DOHH2 (cell line): Measurements from ENCODE around the gene RER1.

Source experiments
- H3F3A ChIP-seq: fragments of 200-600 bp; sonication (generic), shearing (Covaris generic); 2 replicates; pipeline ENCODE4 v1.6.0; 2016; ENCODE audit warnings: antibody characterized with exemption, mild to moderate bottlenecking; ENCODE audit not compliant: control insufficient read depth, insufficient read depth
- H3K27ac ChIP-seq: fragments of 200-600 bp; sonication (generic); 2 replicates; pipeline ENCODE4 v1.5.1; 2014; ENCODE audit warnings: low read depth, mild to moderate bottlenecking, low read length, moderate library complexity
- H3K27me3 ChIP-seq: fragments of 200-600 bp; sonication (generic); 2 replicates; pipeline ENCODE4 v1.6.1; 2014; ENCODE audit warnings: mild to moderate bottlenecking, low read length, mixed read lengths; ENCODE audit not compliant: control insufficient read depth
- H3K36me3 ChIP-seq: fragments of 200-600 bp; sonication (generic); 2 replicates; pipeline ENCODE4 v1.6.1; 2014; ENCODE audit warnings: mild to moderate bottlenecking, low read length, moderate library complexity, mixed read lengths; ENCODE audit not compliant: control insufficient read depth
- H3K4me1 ChIP-seq: fragments of 200-600 bp; sonication (generic); 2 replicates; pipeline ENCODE4 v1.6.1; 2014; ENCODE audit warnings: mild to moderate bottlenecking, low read length, mixed read lengths; ENCODE audit not compliant: control insufficient read depth
- H3K4me2 ChIP-seq: fragments of 200-600 bp; sonication (generic); 2 replicates; pipeline ENCODE4 v1.6.0; 2014; ENCODE audit warnings: mild to moderate bottlenecking, low read length, moderate library complexity
- H3K4me3 ChIP-seq: fragments of 200-600 bp; sonication (generic); 2 replicates; pipeline ENCODE4 v1.5.1; 2014; ENCODE audit warnings: mild to moderate bottlenecking, low read length, mixed read lengths
- H3K79me2 ChIP-seq: fragments of 200-600 bp; sonication (generic); 2 replicates; pipeline ENCODE4 v1.6.1; 2014; ENCODE audit warnings: mild to moderate bottlenecking, low read length, mixed read lengths; ENCODE audit not compliant: control insufficient read depth
- H3K9me2 ChIP-seq: fragments of 200-600 bp; sonication (generic); replicated peaks from 2 replicates; pipeline ENCODE4 v1.6.1; 2014; ENCODE audit warnings: mild to moderate bottlenecking, low read length, mixed read lengths; ENCODE audit not compliant: control insufficient read depth
- H3K9me3 ChIP-seq: fragments of 200-600 bp; sonication (generic); 2 replicates; pipeline ENCODE4 v1.6.1; 2014; ENCODE audit warnings: antibody characterized with exemption, low read length, mixed read lengths; ENCODE audit not compliant: control insufficient read depth, insufficient read depth
- H4K20me1 ChIP-seq: fragments of 200-600 bp; sonication (generic); 2 replicates; pipeline ENCODE4 v1.6.0; 2014; ENCODE audit warnings: low read depth, mild to moderate bottlenecking, antibody characterized with exemption, low read length, moderate library complexity; ENCODE audit not compliant: control insufficient read depth, insufficient read depth
- CTCF ChIP-seq: fragments of 200-600 bp; sonication (generic); IDR thresholded peaks from one replicate; pipeline ENCODE4 v1.5.1; 2014; ENCODE audit warnings: antibody characterized with exemption, mild to moderate bottlenecking, low read depth, low read length; ENCODE audit not compliant: poor library complexity, severe bottlenecking
- EZH2phosphoT487 ChIP-seq: fragments of 200-600 bp; sonication (generic); IDR thresholded peaks from 2 replicates; pipeline ENCODE4 v1.6.1; 2017; ENCODE audit warnings: borderline replicate concordance, mild to moderate bottlenecking, antibody characterized with exemption, low read length, moderate library complexity, mixed read lengths

The RER1 gene

DNA sequence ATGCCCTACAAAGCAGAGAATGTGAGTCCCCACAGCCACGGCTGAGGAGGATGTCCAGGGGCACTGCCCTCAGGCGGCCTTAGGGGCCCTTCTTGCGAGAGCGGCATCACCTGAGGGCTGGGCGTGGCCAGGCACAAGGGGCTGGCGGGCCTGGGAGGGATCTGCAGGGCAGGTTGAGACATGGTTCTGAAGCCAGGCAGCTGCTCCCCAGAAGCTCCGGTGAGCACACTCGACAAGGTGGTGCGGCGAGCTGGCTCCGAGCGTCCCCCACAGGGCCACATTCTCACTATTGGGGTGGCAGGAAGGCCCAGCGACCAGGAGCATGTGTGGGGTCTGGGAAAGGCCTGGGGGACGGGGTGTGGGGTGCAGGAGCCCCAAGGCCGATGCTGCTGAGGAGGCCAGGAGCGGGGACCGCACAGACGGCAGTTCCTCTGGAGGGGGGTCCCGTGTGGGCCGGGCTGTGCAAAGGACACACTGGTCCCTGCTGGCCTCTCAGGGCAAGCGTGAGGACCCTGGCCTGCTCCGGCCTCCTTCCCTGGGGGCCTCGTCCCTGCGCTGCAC is 47.4 kb upstream of the RER1 start:
- H4K20me1 ChIP-seq: no peaks in the 10 kb centered on the region
- no peak overlapping the region for H3K27ac ChIP-seq
- no peaks in the 10 kb centered on the region for H3K27me3 ChIP-seq
- H3K9me3 ChIP-seq: no peaks in the 10 kb centered on the region
- H3K79me2 ChIP-seq: no peaks in the 10 kb centered on the region
- no peak overlapping the region for H3K4me2 ChIP-seq
- no peaks in the 10 kb centered on the region for H3K4me1 ChIP-seq
- TF ChIP-seq EZH2phosphoT487 (no peak), CTCF (no peak)
- H3K9me2 ChIP-seq: no peaks in the 10 kb centered on the region
- H3K36me3 ChIP-seq: no peaks in the 10 kb centered on the region
- no peak overlapping the region for H3K4me3 ChIP-seq
- H3F3A ChIP-seq: no peaks in the 10 kb centered on the region

DNA sequence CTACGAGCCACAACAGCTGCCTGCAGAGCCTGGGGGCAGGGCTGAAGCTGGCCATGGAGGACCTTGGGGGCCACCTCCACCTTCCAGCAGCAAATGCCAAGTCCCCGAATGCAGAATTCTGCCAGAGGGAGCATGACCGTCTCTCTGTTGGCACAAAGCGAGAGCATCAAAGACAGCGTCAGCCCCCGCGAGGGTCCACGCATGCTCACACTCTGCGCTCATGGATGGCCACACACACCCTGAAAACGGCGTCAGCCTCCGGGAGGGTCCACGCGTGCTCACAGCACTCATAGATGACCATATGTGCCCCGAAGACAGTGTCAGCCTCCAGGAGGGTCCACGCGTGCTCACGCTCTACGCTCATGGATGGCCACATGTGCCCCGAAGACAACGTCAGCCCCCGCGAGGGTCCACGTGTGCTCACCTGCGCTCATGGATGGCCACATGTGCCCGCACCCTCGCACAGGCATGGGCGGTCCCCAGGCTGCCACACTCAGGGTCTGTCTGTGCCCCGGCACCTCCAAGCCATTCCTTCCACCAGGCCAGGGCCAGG is 46.8 kb upstream of the RER1 start:
- H3K9me3 ChIP-seq: no peaks in the 10 kb centered on the region
- no peaks in the 10 kb centered on the region for H3F3A ChIP-seq
- no peak for TF ChIP-seq CTCF
- TF ChIP-seq EZH2phosphoT487: no peak
- H3K4me3 ChIP-seq: no peak overlapping the region
- no peaks in the 10 kb centered on the region for H3K9me2 ChIP-seq
- no peaks in the 10 kb centered on the region for H4K20me1 ChIP-seq
- H3K79me2 ChIP-seq: no peaks in the 10 kb centered on the region
- H3K4me1 ChIP-seq: no peaks in the 10 kb centered on the region
- no peaks in the 10 kb centered on the region for H3K36me3 ChIP-seq
- H3K27ac ChIP-seq: no peak overlapping the region
- no peaks in the 10 kb centered on the region for H3K27me3 ChIP-seq
- no peak overlapping the region for H3K4me2 ChIP-seq

GRCh38 chr1:2345297-2346075 is 46.2 kb upstream of the RER1 start:
- H3K9me2 ChIP-seq: no peaks in the 10 kb centered on the region
- H3K27ac ChIP-seq: no peak overlapping the region
- H3K36me3 ChIP-seq: no peaks in the 10 kb centered on the region
- no peaks in the 10 kb centered on the region for H3K9me3 ChIP-seq
- H3K4me3 ChIP-seq: no peak overlapping the region
- no peaks in the 10 kb centered on the region for H3K4me1 ChIP-seq
- no peak overlapping the region for H3K4me2 ChIP-seq
- no peaks in the 10 kb centered on the region; the same call in 1 of the 2 replicates for H3F3A ChIP-seq
- no peaks in the 10 kb centered on the region for H3K27me3 ChIP-seq
- TF ChIP-seq CTCF (no peak), EZH2phosphoT487 (no peak)
- H4K20me1 ChIP-seq: no peaks in the 10 kb centered on the region
- H3K79me2 ChIP-seq: no peaks in the 10 kb centered on the region
